Neural cell (in vitro differentiated cells): ENCODE measurements around the gene SKIC8. TPM values are rescaled to one million over a fixed set of nuclear protein-coding genes. Genes with fewer than 3 reads are reported as not detected.

ENCODE experiments used
- H2AFZ ChIP-seq: fragments of 200-600, 300-800 bp; sonication (generic), shearing (Covaris generic); 2 replicates; pipeline ENCODE4 v1.6.0; 2014; ENCODE audit warnings: low read depth, mild to moderate bottlenecking, antibody characterized with exemption, low read length, moderate library complexity
- H3F3A ChIP-seq: fragments of 200-600 bp; shearing (Covaris generic); 2 replicates; pipeline ENCODE4 v1.6.1; 2016; ENCODE audit warnings: mild to moderate bottlenecking, moderate library complexity, mixed read lengths, antibody characterized with exemption, low read length; ENCODE audit not compliant: insufficient read depth, poor library complexity, severe bottlenecking
- H3K27ac ChIP-seq: fragments of 200-600, 300-800 bp; sonication (generic), shearing (Covaris generic); 2 replicates; pipeline ENCODE4 v1.5.1; 2014; ENCODE audit warnings: mild to moderate bottlenecking, low read length, moderate library complexity
- H3K27me3 ChIP-seq: fragments of 300-800, 200-600 bp; sonication (generic), shearing (Covaris generic); 2 replicates; pipeline ENCODE4 v1.6.0; 2014; ENCODE audit warnings: mild to moderate bottlenecking, low read depth, low read length, moderate library complexity; ENCODE audit not compliant: insufficient read depth
- H3K36me3 ChIP-seq: fragments of 300-800, 200-600 bp; sonication (generic), shearing (Covaris generic); 2 replicates; pipeline ENCODE4 v1.5.1; 2014; ENCODE audit warnings: mild to moderate bottlenecking, antibody characterized with exemption, low read length, moderate library complexity; ENCODE audit not compliant: insufficient read depth
- H3K4me2 ChIP-seq: fragments of 300-800, 200-600 bp; sonication (generic), shearing (Covaris generic); 2 replicates; pipeline ENCODE4 v1.6.0; 2014; ENCODE audit warnings: mild to moderate bottlenecking, low read length
- H3K4me3 ChIP-seq: fragments of 300-800, 200-600 bp; sonication (generic), shearing (Covaris generic); 2 replicates; pipeline ENCODE4 v1.5.1; 2014; ENCODE audit warnings: mild to moderate bottlenecking, low read length, moderate library complexity
- H3K79me2 ChIP-seq: fragments of 200-600 bp; shearing (Covaris generic); replicated peaks from 2 replicates; pipeline ENCODE4 v1.6.0; 2014; ENCODE audit warnings: mild to moderate bottlenecking, low read length, moderate library complexity; ENCODE audit not compliant: insufficient read depth
- H3K9ac ChIP-seq: fragments of 300-800, 200-600 bp; sonication (generic), shearing (Covaris generic); 2 replicates; pipeline ENCODE4 v1.6.1; 2016; ENCODE audit warnings: mild to moderate bottlenecking, low read length, mixed read lengths
- H3K9me2 ChIP-seq: fragments of 200-600 bp; shearing (Covaris generic); 2 replicates; pipeline ENCODE4 v1.6.1; 2016; ENCODE audit warnings: mild to moderate bottlenecking, low read length, mixed read lengths; ENCODE audit not compliant: insufficient read depth
- H3K9me3 ChIP-seq: fragments of 200-600, 300-800 bp; sonication (generic), shearing (Covaris generic); 2 replicates; pipeline ENCODE4 v1.6.1; 2016; ENCODE audit warnings: mild to moderate bottlenecking, mixed run types, low read length, moderate library complexity, mixed read lengths
- H4K20me1 ChIP-seq: fragments of 200-600 bp; shearing (Covaris generic); 2 replicates; pipeline ENCODE4 v1.6.1; 2016; ENCODE audit warnings: mild to moderate bottlenecking, mixed run types; ENCODE audit not compliant: insufficient read depth
- CTCF ChIP-seq: fragments of 450-650 bp; IDR thresholded peaks from 2 replicates; pipeline ENCODE4 v1.5.1; 2014; ENCODE audit warnings: antibody characterized with exemption, mild to moderate bottlenecking, moderate library complexity; ENCODE audit not compliant: poor library complexity, severe bottlenecking
- EP300 ChIP-seq: fragments of 450-650 bp; conservative IDR thresholded peaks from 2 replicates; pipeline ENCODE4 v1.6.1; 2014; ENCODE audit warnings: antibody characterized with exemption, mild to moderate bottlenecking, moderate library complexity; ENCODE audit not compliant: poor library complexity, severe bottlenecking
- EZH2 ChIP-seq: fragments of 200-600, 300-800 bp; shearing (Covaris generic), sonication (generic); IDR thresholded peaks from 2 replicates; pipeline ENCODE4 v1.6.1; 2014; ENCODE audit warnings: antibody characterized with exemption, low read length, borderline replicate concordance, mild to moderate bottlenecking; ENCODE audit not compliant: insufficient read depth, poor library complexity, severe bottlenecking
- MXI1 ChIP-seq: fragments of 450-650 bp; conservative IDR thresholded peaks from 2 replicates; pipeline ENCODE4 v1.6.1; 2014; ENCODE audit warnings: antibody characterized with exemption, mild to moderate bottlenecking; ENCODE audit not compliant: poor library complexity, severe bottlenecking
- POLR2AphosphoS5 ChIP-seq: IDR thresholded peaks from 2 replicates; pipeline ENCODE4 v1.6.1; 2012
- RAD21 ChIP-seq: fragments of 450-650 bp; conservative IDR thresholded peaks from 2 replicates; pipeline ENCODE4 v1.6.1; 2014; ENCODE audit warnings: antibody characterized with exemption, mild to moderate bottlenecking, moderate library complexity
- SMC3 ChIP-seq: fragments of 450-650 bp; conservative IDR thresholded peaks from 2 replicates; pipeline ENCODE4 v1.6.1; 2014; ENCODE audit warnings: antibody characterized with exemption, mild to moderate bottlenecking, moderate library complexity; ENCODE audit not compliant: poor library complexity
- TAF1 ChIP-seq: IDR thresholded peaks from 2 replicates; pipeline ENCODE4 v1.6.1; 2012; ENCODE audit warnings: low read depth
- polyA plus RNA-seq: library from polyadenylated mRNA; depleted of rRNA; stranded (reverse); fragments of >200 nt; gene quantifications from 2 replicates; pipeline ENCODE4 v1.2.3, GENCODE V29; 2014
- TF ChIP-seq, protein P1 (sequence below): IDR thresholded peaks from 2 replicates; pipeline ENCODE4 v1.6.1; 2012; ENCODE audit warnings: borderline replicate concordance

The SKIC8 gene
- polyA plus RNA-seq, 1 donor from 2014 or later: 170 TPM

GRCh38 chr15:78327466-78327865 is 28.1 kb upstream of the SKIC8 start:
- H3K79me2 ChIP-seq: no peaks in the 10 kb centered on the region
- no peak overlapping the region for H3K4me2 ChIP-seq
- TF ChIP-seq EP300 (no peak), MXI1 (no peak), EZH2 (no peak), RAD21 (no peak), POLR2AphosphoS5 (no peak), CTCF (no peak), SMC3 (no peak), TAF1 (no peak)
- TF ChIP-seq, protein P1, sequence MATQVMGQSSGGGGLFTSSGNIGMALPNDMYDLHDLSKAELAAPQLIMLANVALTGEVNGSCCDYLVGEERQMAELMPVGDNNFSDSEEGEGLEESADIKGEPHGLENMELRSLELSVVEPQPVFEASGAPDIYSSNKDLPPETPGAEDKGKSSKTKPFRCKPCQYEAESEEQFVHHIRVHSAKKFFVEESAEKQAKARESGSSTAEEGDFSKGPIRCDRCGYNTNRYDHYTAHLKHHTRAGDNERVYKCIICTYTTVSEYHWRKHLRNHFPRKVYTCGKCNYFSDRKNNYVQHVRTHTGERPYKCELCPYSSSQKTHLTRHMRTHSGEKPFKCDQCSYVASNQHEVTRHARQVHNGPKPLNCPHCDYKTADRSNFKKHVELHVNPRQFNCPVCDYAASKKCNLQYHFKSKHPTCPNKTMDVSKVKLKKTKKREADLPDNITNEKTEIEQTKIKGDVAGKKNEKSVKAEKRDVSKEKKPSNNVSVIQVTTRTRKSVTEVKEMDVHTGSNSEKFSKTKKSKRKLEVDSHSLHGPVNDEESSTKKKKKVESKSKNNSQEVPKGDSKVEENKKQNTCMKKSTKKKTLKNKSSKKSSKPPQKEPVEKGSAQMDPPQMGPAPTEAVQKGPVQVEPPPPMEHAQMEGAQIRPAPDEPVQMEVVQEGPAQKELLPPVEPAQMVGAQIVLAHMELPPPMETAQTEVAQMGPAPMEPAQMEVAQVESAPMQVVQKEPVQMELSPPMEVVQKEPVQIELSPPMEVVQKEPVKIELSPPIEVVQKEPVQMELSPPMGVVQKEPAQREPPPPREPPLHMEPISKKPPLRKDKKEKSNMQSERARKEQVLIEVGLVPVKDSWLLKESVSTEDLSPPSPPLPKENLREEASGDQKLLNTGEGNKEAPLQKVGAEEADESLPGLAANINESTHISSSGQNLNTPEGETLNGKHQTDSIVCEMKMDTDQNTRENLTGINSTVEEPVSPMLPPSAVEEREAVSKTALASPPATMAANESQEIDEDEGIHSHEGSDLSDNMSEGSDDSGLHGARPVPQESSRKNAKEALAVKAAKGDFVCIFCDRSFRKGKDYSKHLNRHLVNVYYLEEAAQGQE: no peak
- H3K9ac ChIP-seq: no peak overlapping the region
- H2AFZ ChIP-seq: no peak overlapping the region
- H3K27ac ChIP-seq: no peak overlapping the region
- H3K27me3 ChIP-seq: no peaks in the 10 kb centered on the region
- no peaks in the 10 kb centered on the region for H4K20me1 ChIP-seq
- no peaks in the 10 kb centered on the region for H3K9me2 ChIP-seq
- H3F3A ChIP-seq: no peaks in the 10 kb centered on the region
- no peak overlapping the region for H3K4me3 ChIP-seq
- no peaks in the 10 kb centered on the region for H3K36me3 ChIP-seq
- H3K9me3 ChIP-seq: no peaks in the 10 kb centered on the region

GRCh38 chr15:78325092-78325843 is 25.9 kb upstream of the SKIC8 start:
- no peak overlapping the region for H2AFZ ChIP-seq
- H3K27ac ChIP-seq: no peak overlapping the region
- H3K9me3 ChIP-seq: no peaks in the 10 kb centered on the region
- H4K20me1 ChIP-seq: no peaks in the 10 kb centered on the region
- H3K36me3 ChIP-seq: no peaks in the 10 kb centered on the region
- no peak overlapping the region for H3K9ac ChIP-seq
- TF ChIP-seq RAD21: no peak
- TF ChIP-seq POLR2AphosphoS5: no peak
- no peak for TF ChIP-seq TAF1
- TF ChIP-seq, protein P1: no peak
- TF ChIP-seq CTCF: no peak
- TF ChIP-seq MXI1: no peak
- no peak overlapping the region for H3K4me2 ChIP-seq
- no peak overlapping the region for H3K4me3 ChIP-seq
- H3K79me2 ChIP-seq: no peaks in the 10 kb centered on the region
- H3F3A ChIP-seq: no peaks in the 10 kb centered on the region
- no peaks in the 10 kb centered on the region for H3K9me2 ChIP-seq
- H3K27me3 ChIP-seq: no peaks in the 10 kb centered on the region
